ENCODE results near the gene KLHL14.

- TF ChIP-seq POLR2A (IDR thresholded peaks at IDR 0.05) (no peak), CTCF (IDR thresholded peaks at IDR 0.05) (no peak)
Observed at GRCh38 chr18:32688821-32689220, 84.0 kb downstream of the KLHL14 start.
